NCI-H446 (cell line): Measurements from ENCODE around the gene CFL2.

Source experiments
- DNase-seq, 2 experiments: peaks; one replicate each; lab custom pipeline; 2025; lab: John Stamatoyannopoulos, UW

CFL2 gene

GRCh38 chr14:34676516-34677211 lies 37.7 kb downstream of the CFL2 start:
- peak in 1 of 2 experiments; percentile 31 for DNase-seq

GRCh38 chr14:34673702-34674101 lies 40.7 kb downstream of the CFL2 start:
- no peak for DNase-seq

DNA sequence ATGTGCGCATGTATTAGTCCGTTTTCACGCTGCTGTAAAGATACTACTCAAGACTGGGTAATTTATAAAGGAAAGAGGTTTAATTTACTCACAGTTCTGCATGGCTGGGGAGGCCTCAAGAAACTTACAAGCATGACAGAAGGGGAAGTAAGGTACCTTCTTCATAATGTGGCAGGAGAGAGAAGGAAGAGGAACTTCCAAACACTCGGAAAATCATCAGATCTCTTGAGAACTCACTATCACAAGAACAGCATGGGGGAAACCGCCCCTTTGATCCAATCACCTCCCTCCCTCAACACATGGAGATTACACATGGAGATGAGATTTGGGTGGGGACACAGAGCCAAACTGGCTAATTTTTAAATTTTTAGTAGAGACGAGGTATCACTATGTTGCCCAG lies 42.7 kb downstream of the CFL2 start:
- no peak for DNase-seq

- no peak for DNase-seq
Measured at GRCh38 chr14:34668111-34668510, 46.3 kb downstream of the CFL2 start.

DNA sequence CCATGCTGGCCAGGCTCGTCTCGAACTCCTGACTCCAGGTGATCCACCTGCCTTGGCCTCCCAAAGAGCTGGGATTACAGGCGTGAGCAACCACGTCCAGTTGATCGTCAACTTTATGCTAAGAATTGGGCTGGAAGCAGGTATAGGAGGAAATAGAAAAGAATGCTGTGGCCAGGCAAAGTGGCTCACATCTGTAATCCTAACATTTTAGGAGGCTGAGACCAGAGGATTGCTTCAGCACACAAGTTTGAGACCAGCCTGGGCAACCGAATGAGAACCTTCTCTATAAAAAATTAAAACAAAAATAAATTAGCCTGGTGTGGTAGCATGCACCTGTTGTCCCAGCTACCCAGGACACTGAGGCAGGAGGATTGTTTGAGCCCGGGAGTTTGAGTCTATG lies 47.4 kb downstream of the CFL2 start:
- no peak for DNase-seq

GRCh38 chr14:34665785-34666435 lies 48.5 kb downstream of the CFL2 start:
- no peak for DNase-seq

- DNase-seq, result no peak
Measured at GRCh38 chr14:34662561-34663088, 51.8 kb downstream of the CFL2 start.

DNA sequence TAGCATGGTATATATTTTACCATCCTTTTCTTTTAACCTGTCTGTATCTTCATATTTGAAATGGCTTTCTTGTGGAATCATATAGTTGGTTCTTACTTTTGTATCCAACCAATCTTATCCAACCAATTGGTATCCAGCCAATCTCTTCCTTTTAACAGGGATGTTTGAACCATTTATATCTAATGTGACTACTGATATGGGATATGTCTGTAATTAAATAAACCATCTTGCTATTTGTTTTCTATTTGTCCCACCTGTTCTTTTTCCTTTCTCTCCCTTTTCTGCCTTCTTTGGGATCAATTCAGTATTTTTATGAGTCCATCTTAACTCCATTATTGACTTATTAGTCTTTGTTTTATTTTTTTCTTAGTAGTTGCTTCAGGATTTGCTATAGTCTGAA lies 53.6 kb downstream of the CFL2 start:
- DNase-seq, result no peak
